ENCODE results near the gene GLRA2.

GRCh38 chrX:14573161-14573560 is 43.8 kb downstream of the GLRA2 start:
- TF ChIP-seq, protein P1, sequence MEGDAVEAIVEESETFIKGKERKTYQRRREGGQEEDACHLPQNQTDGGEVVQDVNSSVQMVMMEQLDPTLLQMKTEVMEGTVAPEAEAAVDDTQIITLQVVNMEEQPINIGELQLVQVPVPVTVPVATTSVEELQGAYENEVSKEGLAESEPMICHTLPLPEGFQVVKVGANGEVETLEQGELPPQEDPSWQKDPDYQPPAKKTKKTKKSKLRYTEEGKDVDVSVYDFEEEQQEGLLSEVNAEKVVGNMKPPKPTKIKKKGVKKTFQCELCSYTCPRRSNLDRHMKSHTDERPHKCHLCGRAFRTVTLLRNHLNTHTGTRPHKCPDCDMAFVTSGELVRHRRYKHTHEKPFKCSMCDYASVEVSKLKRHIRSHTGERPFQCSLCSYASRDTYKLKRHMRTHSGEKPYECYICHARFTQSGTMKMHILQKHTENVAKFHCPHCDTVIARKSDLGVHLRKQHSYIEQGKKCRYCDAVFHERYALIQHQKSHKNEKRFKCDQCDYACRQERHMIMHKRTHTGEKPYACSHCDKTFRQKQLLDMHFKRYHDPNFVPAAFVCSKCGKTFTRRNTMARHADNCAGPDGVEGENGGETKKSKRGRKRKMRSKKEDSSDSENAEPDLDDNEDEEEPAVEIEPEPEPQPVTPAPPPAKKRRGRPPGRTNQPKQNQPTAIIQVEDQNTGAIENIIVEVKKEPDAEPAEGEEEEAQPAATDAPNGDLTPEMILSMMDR (IDR thresholded peaks at IDR 0.05) = no peak
- no peak for TF ChIP-seq POLR2A (IDR thresholded peaks at IDR 0.05)
